Caco-2 (cell line): Measurements from ENCODE around the gene GABRE. TPM values are rescaled to one million over a fixed set of nuclear protein-coding genes. Genes with fewer than 3 reads are reported as not detected.

ENCODE experiments used
- BruUV-seq: library from RNA; stranded (reverse); fragments of 400-500 nt; replicated peaks from 2 replicates; lab custom pipeline; 2021; lab: Mats Ljungman, UMichigan
- CTCF ChIA-PET: fragments of 300-600 bp; sonication (Branson Sonifier 250); formaldehyde crosslinking; loops from one replicate; lab custom pipeline; 2022; ENCODE audit warnings: antibody characterized with exemption; lab: Charles Lee
- POLR2A ChIA-PET: fragments of 300-600 bp; sonication (Branson Sonifier 250); formaldehyde crosslinking; loops from one replicate; lab custom pipeline; 2022; ENCODE audit warnings: antibody characterized with exemption; lab: Charles Lee
- DNase-seq, 2 experiments: peaks; one replicate each; pipeline versions ENCODE4 v3.0.0 to v3.0.0-alpha.2; 2020 to 2022
- H3K27me3 ChIP-seq: replicated peaks from 2 replicates; pipeline ENCODE4 v1.6.0; 2011; ENCODE audit warnings: low read length; ENCODE audit not compliant: control insufficient read depth, insufficient read depth
- H3K36me3 ChIP-seq: 2 replicates; pipeline ENCODE4 v1.5.1; 2011; ENCODE audit warnings: low read length; ENCODE audit not compliant: control insufficient read depth, insufficient read depth
- H3K4me1 ChIP-seq: fragments of 250-450 bp; sonication (Bioruptor Pico); 2 replicates; pipeline ENCODE4 v1.5.1; 2020; ENCODE audit warnings: mild to moderate bottlenecking
- H3K4me3 ChIP-seq: 2 replicates; pipeline ENCODE4 v1.5.1; 2011; ENCODE audit warnings: low read depth, mild to moderate bottlenecking, control low read depth, low read length
- H3K9me3 ChIP-seq: fragments of 250-450 bp; sonication (Bioruptor Pico); 2 replicates; pipeline ENCODE4 v1.5.1; 2020; ENCODE audit warnings: mild to moderate bottlenecking, moderate library complexity
- H3K27ac Mint-ChIP-seq: one replicate; pipeline ENCODE4 v1.8.0; 2022; ENCODE audit warnings: mixed read lengths; ENCODE audit not compliant: unreplicated experiment
- H3K27me3 Mint-ChIP-seq: one replicate; pipeline ENCODE4 v1.8.0; 2022; ENCODE audit warnings: mixed read lengths; ENCODE audit not compliant: insufficient read depth, unreplicated experiment
- H3K36me3 Mint-ChIP-seq: one replicate; pipeline ENCODE4 v1.8.0; 2022; ENCODE audit warnings: mild to moderate bottlenecking, mixed read lengths; ENCODE audit not compliant: insufficient read depth, unreplicated experiment
- H3K4me1 Mint-ChIP-seq: one replicate; pipeline ENCODE4 v1.8.0; 2022; ENCODE audit warnings: low read depth, mixed read lengths; ENCODE audit not compliant: unreplicated experiment
- H3K4me3 Mint-ChIP-seq: one replicate; pipeline ENCODE4 v1.8.0; 2022; ENCODE audit warnings: mild to moderate bottlenecking, moderate library complexity, mixed read lengths; ENCODE audit not compliant: unreplicated experiment
- H3K9me3 Mint-ChIP-seq: one replicate; pipeline ENCODE4 v1.8.0; 2022; ENCODE audit warnings: mixed read lengths; ENCODE audit not compliant: unreplicated experiment
- intact Hi-C: fragments of 100-400 bp; cut with micrococcal nuclease; formaldehyde crosslinking; loops from one replicate; pipeline ENCODE4 v1.10.0; 2022; ENCODE audit not compliant: unreplicated experiment
- total RNA-seq: library from RNA; stranded (reverse); gene quantifications from 2 replicates; pipeline ENCODE4 v1.2.3, GENCODE V29; 2022
- TF ChIP-seq, protein P1 (sequence below), 2 experiments: fragments of 200-600 bp in 1 of 2; IDR thresholded peaks; 1 replicate in 1 of 2; 2 replicates in 1 of 2; pipeline versions ENCODE4 v1.5.1 to v1.8.0; 2011 to 2022; ENCODE audit warnings: antibody characterized with exemption in 1 of 2, control low read depth in 1 of 2, inconsistent platforms in 1 of 2, low read depth in 1 of 2, low read length in 1 of 2, mild to moderate bottlenecking in 1 of 2, moderate library complexity in 1 of 2; ENCODE audit not compliant: insufficient read depth in 1 of 2, severe bottlenecking in 1 of 2, unreplicated experiment in 1 of 2

Gene GABRE
- total RNA-seq, 1 experiment from 2014 or later: 40.4 TPM

DNA sequence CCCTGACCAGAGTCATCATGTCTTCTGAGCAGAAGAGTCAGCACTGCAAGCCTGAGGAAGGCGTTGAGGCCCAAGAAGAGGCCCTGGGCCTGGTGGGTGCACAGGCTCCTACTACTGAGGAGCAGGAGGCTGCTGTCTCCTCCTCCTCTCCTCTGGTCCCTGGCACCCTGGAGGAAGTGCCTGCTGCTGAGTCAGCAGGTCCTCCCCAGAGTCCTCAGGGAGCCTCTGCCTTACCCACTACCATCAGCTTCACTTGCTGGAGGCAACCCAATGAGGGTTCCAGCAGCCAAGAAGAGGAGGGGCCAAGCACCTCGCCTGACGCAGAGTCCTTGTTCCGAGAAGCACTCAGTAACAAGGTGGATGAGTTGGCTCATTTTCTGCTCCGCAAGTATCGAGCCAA, 50.8 kb downstream of the GABRE start:
- H3K27me3 ChIP-seq: no peaks in the 10 kb centered on the region
- Mint-ChIP-seq H3K4me1 (no peaks in the 10 kb centered on the region), H3K36me3 (no peaks in the 10 kb centered on the region), H3K27ac (no peak overlapping the region), H3K27me3 (peaks cover 5% of the 10 kb centered on the region), H3K9me3 (no peaks in the 10 kb centered on the region), H3K4me3 (no peak overlapping the region)
- no peaks in the 10 kb centered on the region for H3K9me3 ChIP-seq
- TF ChIP-seq, protein P1, sequence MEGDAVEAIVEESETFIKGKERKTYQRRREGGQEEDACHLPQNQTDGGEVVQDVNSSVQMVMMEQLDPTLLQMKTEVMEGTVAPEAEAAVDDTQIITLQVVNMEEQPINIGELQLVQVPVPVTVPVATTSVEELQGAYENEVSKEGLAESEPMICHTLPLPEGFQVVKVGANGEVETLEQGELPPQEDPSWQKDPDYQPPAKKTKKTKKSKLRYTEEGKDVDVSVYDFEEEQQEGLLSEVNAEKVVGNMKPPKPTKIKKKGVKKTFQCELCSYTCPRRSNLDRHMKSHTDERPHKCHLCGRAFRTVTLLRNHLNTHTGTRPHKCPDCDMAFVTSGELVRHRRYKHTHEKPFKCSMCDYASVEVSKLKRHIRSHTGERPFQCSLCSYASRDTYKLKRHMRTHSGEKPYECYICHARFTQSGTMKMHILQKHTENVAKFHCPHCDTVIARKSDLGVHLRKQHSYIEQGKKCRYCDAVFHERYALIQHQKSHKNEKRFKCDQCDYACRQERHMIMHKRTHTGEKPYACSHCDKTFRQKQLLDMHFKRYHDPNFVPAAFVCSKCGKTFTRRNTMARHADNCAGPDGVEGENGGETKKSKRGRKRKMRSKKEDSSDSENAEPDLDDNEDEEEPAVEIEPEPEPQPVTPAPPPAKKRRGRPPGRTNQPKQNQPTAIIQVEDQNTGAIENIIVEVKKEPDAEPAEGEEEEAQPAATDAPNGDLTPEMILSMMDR (IDR thresholded peaks at IDR 0.05; ENCODE audit: insufficient read depth in 1 of 2, low read depth in 1 of 2, low read length in 1 of 2, severe bottlenecking in 1 of 2, unreplicated experiment in 1 of 2): no peak
- ChIA-PET POLR2A (no interaction called here), CTCF (no interaction called here)
- no peak for DNase-seq
- intact Hi-C loops: no loop called here
- no peak overlapping the region for H3K4me3 ChIP-seq
- H3K36me3 ChIP-seq: no peaks in the 10 kb centered on the region
- no TSS peak for BruUV-seq
- H3K4me1 ChIP-seq: no peaks in the 10 kb centered on the region

GRCh38 chrX:151922692-151923091, 51.8 kb downstream of the GABRE start:
- no peaks in the 10 kb centered on the region for H3K4me1 ChIP-seq
- no peaks in the 10 kb centered on the region for H3K9me3 ChIP-seq
- Mint-ChIP-seq H3K9me3 (no peaks in the 10 kb centered on the region), H3K4me1 (no peaks in the 10 kb centered on the region), H3K27me3 (peaks cover 5% of the 10 kb centered on the region), H3K4me3 (no peak overlapping the region), H3K36me3 (no peaks in the 10 kb centered on the region), H3K27ac (no peak overlapping the region)
- BruUV-seq: no TSS peak
- H3K4me3 ChIP-seq: no peak overlapping the region
- H3K36me3 ChIP-seq: no peaks in the 10 kb centered on the region
- CTCF ChIA-PET: no interaction called here
- POLR2A ChIA-PET: no interaction called here
- DNase-seq: no peak
- intact Hi-C loops: no loop called here
- TF ChIP-seq, protein P1 (IDR thresholded peaks at IDR 0.05; ENCODE audit: insufficient read depth in 1 of 2, low read depth in 1 of 2, low read length in 1 of 2, severe bottlenecking in 1 of 2, unreplicated experiment in 1 of 2): no peak
- no peaks in the 10 kb centered on the region for H3K27me3 ChIP-seq

DNA sequence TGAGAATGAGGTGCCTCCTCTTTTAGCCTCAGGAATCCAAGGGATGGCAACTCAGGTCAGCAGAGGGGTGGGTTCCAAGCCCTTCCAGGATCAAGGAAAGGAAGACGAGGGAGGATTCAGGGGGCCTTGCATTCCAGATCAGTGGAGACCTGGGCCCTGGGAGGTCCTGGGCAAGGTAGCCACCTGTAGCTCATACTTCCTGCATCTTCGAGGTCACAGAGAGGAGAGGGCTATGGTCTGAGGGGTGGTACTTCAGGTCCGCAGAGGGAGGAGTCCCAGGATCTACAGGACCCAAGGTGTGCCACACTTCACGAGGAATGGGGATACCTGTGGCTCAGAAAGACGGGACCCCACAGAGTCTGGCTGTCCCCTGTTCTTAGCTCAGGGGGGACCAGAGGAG, 52.6 kb downstream of the GABRE start:
- Histone ChIP-seq H3K9me3 (no peaks in the 10 kb centered on the region), H3K27me3 (no peaks in the 10 kb centered on the region), H3K4me1 (no peaks in the 10 kb centered on the region), H3K36me3 (no peaks in the 10 kb centered on the region), H3K4me3 (no peak overlapping the region)
- DNase-seq: no peak
- BruUV-seq: no TSS peak
- Mint-ChIP-seq H3K36me3 (no peaks in the 10 kb centered on the region), H3K27me3 (peaks cover 2% of the 10 kb centered on the region), H3K27ac (no peak overlapping the region), H3K4me3 (no peak overlapping the region), H3K4me1 (no peaks in the 10 kb centered on the region), H3K9me3 (no peaks in the 10 kb centered on the region)
- POLR2A ChIA-PET: no interaction called here
- CTCF ChIA-PET: no interaction called here
- TF ChIP-seq, protein P1 (IDR thresholded peaks at IDR 0.05; ENCODE audit: insufficient read depth in 1 of 2, low read depth in 1 of 2, low read length in 1 of 2, severe bottlenecking in 1 of 2, unreplicated experiment in 1 of 2): no peak
- intact Hi-C loops: no loop called here
